ENCODE data around the gene ZNF343. TPM values are rescaled to one million over a fixed set of nuclear protein-coding genes. Genes with fewer than 3 reads are reported as not detected.

Gene ZNF343
- total RNA-seq, 1 experiment from 2014 or later = 3.4 TPM

GRCh38 chr20:2528671-2529271, 20.1 kb upstream of the ZNF343 start:
- Histone ChIP-seq H4K91ac (ENCODE audit: insufficient read length, low read depth, low read length) (no peak overlapping the region), H2AFZ (ENCODE audit: low read length) (no peak overlapping the region), H3K9me3 (ENCODE audit: control insufficient read depth, low read depth, low read length) (no peaks in the 10 kb centered on the region), H4K5ac (ENCODE audit: insufficient read length, low read depth, low read length) (no peak overlapping the region), H2BK5ac (ENCODE audit: insufficient read length, low read length) (no peak overlapping the region), H3K23ac (ENCODE audit: insufficient read length, low read depth, low read length) (no peak overlapping the region), H2AK5ac (ENCODE audit: insufficient read length, low read length) (no peak overlapping the region), H3K79me1 (ENCODE audit: insufficient read depth, low read depth, low read length, poor library complexity, severe bottlenecking) (no peaks in the 10 kb centered on the region), H2BK12ac (ENCODE audit: insufficient read length, low read depth, low read length) (no peak overlapping the region), H3K27ac (ENCODE audit: insufficient read length, low read depth, low read length) (no peak overlapping the region), H3K18ac (ENCODE audit: insufficient read length, low read depth, low read length) (no peak overlapping the region), H3K23me2 (ENCODE audit: insufficient read length, low read depth, low read length, poor library complexity, severe bottlenecking) (peaks cover 6% of the 10 kb centered on the region), H3K9ac (ENCODE audit: extremely low read depth, insufficient read length, low read length) (no peak overlapping the region), H3K79me2 (ENCODE audit: insufficient read depth, low read length) (no peaks in the 10 kb centered on the region), H3T11ph (ENCODE audit: low read length) (no peak overlapping the region), H3K56ac (ENCODE audit: insufficient read length, low read depth, low read length) (no peak overlapping the region), H4K20me1 (ENCODE audit: control insufficient read depth, insufficient read depth, insufficient read length) (no peaks in the 10 kb centered on the region), H2BK20ac (ENCODE audit: low read depth, low read length, poor library complexity, severe bottlenecking) (no peak overlapping the region), H2BK15ac (ENCODE audit: low read depth, low read length) (no peak overlapping the region), H3K27me3 (ENCODE audit: insufficient read depth, low read length) (peaks cover 14% of the 10 kb centered on the region), H3K4me2 (ENCODE audit: insufficient read depth, insufficient read length, low read length) (no peak overlapping the region), H3K4ac (ENCODE audit: low read depth, low read length) (no peak overlapping the region), H3K14ac (ENCODE audit: insufficient read depth, low read length) (no peak overlapping the region), H2BK120ac (ENCODE audit: low read depth, low read length, poor library complexity, severe bottlenecking) (no peak overlapping the region), H4K8ac (replicated peaks; ENCODE audit: insufficient read length, low read depth, low read length) (no peak overlapping the region), H3K4me1 (ENCODE audit: insufficient read depth, low read length) (no peaks in the 10 kb centered on the region)
- no peak for DNase-seq
- no peak overlapping the region for H3K27ac Mint-ChIP-seq
- TF ChIP-seq CTCF (conservative IDR thresholded peaks at IDR 0.05) = no peak
- no peaks in the 10 kb centered on the region for H3K9me3 Mint-ChIP-seq
- no peaks in the 10 kb centered on the region for H3K36me3 Mint-ChIP-seq (ENCODE audit: insufficient read depth in 1 of 3, low read depth in 3 of 3)
- H3K27me3 Mint-ChIP-seq (ENCODE audit: low read depth) = peaks cover 91% of the 10 kb centered on the region
- H3K4me3 Mint-ChIP-seq = no peak overlapping the region
- no CpG with 5 or more reads among the region's 10 CpGs for WGBS (ENCODE audit: extremely low coverage, insufficient read length, low lambda C conversion rate)
- H3K4me1 Mint-ChIP-seq = peaks cover 5 to 6% of the 10 kb centered on the region in 2 experiments
